NCI-H82 treated with DMSO at 0.1 percent for 48 hours (cell line): ENCODE measurements around the gene NEK5.

Experiments used
- DNase-seq: peaks from one replicate; lab custom pipeline; 2025; ENCODE audit not compliant: unreplicated experiment; lab: John Stamatoyannopoulos, UW

The NEK5 gene

DNA sequence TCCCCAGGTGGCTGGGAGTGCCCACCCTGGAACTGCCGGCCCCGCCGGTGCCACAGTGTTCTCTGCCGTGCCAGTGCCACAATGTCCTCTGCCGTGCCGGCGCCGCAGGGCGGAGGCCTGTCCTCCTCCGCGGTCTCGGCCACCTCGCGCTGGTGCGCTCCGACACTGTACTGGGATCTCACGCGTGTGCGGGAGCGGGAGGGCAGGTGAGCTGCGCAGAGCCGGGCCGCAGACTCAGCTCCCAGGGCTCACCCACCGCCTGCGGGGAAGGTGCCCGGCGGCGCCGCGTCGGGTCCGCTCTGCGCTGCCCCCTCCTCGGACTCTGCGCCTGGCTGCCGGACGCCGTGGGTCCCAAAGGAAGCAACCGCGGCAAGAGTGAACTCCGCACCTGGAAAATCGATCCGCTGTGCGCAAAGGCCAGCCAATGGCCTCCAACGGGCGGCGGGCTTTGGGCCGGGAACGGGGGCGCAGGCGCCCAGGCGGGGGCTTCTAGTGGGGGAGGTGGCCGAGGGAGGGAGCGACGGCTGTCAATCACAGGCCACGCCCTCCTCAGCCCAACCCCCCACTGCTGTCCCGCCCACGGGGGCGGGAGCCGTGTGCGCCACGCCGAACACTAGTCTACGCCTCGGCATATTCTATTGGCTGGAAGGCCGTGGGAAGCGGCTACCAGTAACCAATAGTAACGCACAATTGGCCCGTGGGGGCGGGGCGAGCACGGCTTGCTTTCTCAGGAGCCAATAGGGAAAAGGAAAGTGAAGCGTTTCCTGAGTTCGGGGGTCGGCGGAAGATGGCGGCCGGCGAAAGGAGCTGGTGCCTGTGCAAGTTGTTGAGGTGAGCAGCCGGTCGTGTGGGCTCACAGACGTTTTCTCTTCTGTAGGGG lies 117.0 kb downstream of the NEK5 start, which contains the start of gene ALG11:
Gene ALG11, plus strand, starts transcription at position 767 of the 880 bp plus-strand sequence. Its CDS starts 21 bp downstream, at position 788.
- DNase-seq, result peak; percentile 97

DNA sequence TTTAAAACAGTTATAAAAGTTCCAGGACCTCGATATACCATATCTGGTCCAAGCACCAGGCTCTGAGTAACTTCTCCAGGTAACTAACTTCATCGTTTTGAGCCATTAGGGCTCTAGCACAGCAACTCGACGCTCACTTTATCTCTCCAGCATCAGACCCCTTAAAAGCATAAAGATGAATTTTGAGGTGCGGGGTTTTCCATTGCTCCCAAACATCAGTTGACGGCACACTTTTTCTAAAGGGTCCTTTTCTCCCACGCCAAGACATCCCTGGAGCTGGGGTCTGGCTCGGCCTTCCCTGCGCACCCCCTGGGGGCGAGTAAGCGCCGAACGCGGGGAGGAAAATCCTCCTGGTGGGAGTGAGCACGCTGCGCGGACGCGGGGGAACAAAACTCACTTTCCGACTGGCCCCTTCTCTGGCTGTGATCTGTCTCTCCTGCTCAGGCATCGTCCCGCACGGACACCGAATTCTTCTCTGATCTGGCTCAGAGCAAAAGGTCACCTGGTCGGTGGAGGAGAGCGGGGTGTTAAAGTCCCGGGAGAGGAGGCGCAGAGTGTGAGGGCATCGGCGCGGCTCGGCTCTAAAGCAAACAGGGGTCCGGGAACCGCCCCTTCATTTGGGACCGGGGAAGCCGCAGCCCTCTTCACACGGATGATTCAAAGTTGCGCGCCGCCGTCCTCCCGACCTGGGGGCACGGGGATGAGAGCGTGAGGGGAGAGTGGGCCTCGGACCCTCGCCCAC lies 117.8 kb downstream of the NEK5 start, which contains the start of gene ATP7B:
Gene ATP7B, minus strand, starts transcription at position 561 of the 742 bp plus-strand sequence. Its CDS starts 113 bp downstream, at position 448.
- DNase-seq, result no peak

DNA sequence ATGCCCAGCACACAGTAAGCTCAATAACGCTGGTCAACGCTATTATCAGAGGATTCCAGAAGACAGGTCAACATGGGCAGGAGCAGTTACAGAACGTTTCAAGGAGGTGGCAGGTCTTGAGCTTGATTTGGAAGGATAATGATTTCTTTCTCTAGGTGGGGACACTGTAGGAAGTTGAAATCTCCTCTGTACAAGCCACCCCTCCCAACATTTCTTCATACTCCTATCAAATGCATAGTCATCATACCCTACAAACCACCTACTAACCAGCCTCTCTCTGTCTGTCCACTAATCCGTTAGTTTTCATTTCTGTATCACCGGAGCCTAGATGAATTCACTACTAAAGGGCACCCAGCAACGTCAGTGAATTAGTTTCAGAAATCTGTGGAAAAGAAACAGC lies 118.9 kb downstream of the NEK5 start:
- DNase-seq, result no peak

DNA sequence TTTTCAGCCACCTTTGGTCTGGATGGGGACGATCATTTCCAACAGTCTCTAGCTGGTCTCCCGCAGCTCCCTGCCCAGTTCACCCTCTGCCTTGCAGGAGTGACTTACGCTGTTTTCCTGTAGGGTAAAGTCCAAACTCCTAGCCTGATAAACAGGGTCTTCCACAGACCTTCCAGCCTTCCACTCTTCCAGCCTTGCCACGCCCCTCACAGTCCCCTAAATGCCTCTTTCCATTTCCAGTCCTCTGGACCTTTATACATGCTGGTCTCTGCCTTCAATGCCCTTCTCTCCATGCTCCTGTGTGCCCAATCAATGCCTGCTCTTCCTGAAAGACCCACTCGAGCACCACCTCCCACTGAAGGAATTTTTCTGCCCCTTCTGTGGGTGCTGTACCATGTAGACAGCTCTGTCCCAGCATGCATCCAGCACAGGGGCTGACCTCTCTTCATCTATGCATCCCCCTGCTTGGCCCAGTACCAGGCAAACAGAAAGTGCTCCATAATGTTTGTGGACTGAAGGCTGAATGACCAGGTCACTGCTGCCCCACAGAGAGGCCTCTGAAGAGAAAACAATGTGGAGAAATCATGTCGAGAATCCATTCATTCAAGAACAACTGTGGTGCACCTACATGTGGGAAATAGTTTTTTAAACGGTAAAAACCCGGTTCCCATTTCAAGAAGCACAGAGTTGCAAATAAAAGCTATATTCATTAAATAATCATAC lies 122.2 kb downstream of the NEK5 start:
- no peak for DNase-seq

DNA sequence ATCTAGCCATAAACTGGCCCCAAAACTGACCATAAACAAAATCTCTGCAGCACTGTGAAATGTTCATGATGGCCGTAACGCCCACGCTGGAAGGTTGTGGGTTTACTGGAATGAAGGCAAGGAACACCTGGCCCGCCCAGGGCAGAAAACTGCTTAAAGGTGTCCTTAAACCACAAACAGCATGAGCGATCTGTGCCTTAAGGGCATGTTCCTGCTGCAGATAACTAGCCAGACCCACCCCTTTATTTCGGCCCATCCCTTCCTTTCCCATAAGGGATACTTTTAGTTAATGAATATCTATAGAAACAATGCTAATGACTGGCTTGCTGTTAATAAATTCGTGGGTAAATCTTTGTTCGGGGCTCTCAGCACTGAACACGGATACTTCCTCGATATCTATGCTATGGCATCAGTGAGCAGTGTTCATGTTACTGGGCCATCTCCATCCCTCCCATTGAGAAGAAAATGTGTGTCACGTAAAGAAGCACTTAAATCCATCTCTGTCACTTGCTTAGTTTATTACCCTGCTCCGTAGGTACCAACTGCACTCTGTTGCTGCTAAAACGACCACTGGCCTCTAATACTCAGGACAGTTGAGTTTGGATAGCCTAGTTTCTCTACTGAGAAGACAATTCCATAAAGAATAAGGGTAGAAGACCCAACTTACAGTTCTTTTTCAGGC lies 122.9 kb downstream of the NEK5 start:
- DNase-seq, result no peak

DNA sequence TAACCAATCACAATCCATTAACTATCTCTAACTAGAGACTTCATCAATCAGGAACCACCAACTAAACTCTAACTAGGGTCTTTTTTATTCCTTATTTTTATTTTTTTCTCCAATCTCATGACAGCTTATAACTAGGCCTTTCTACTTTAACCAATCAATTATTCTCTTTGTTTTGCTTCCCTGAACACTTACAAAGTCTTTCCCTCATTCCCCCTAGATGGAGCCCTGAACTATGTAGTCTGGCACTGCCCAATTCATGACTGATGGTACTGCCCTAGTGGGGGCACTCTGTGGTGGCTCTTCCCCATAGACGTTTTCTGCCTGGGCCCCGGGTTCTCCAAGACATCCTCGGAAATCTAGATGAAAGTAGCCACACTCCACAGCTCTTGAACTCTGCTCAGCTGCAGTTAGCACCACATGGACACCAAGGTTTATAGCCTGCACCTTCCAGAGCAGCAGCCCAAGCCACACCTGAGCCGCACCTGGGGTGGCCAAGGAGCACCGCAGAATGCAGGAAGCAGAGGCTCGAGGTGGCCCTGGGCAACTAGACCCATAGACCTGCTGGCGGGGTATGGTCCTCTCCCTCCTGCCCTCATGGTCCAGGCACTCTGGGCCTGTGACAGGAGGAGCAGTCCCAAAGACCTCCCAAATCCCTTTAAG lies 124.2 kb downstream of the NEK5 start:
- DNase-seq, result no peak

DNA sequence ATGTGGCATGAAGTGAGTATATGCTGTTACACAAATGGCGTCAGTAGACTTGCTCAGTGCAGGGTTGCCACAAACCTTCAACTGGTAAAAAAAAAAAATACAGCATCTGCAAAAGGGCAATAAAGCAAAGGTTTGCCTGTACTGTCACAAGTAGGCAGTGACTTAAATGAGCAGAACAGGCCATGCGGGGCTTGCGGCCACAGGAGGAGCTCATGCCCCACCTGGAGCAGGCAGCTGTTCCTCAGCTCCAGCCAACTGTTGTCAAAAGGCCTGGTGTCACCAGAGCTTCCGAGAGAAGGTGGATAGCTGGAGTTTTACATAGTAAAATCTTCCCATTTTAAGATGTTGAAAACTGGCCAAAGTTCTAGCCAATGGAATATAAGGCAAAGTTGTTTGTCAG lies 125.3 kb downstream of the NEK5 start:
- no peak for DNase-seq

DNA sequence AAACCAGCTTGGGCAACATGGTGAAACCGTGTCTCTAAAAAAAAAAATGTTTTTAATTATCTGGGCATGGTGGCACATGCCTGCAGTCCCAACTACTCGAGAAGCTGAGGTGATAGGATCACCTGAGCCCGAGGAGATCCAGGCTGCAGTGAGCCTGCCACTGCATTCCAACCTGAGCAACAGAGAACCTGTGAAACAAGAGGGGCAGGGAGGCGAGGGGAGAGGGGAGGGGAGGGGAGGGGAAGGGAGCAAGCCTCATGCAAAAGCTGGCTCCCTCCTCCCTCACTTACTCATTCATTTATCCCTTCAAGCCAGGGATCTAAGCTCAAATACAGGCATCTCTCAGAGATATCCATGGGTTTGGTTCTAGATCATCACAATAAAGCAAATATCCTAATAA lies 126.5 kb downstream of the NEK5 start:
- DNase-seq, result no peak

DNA sequence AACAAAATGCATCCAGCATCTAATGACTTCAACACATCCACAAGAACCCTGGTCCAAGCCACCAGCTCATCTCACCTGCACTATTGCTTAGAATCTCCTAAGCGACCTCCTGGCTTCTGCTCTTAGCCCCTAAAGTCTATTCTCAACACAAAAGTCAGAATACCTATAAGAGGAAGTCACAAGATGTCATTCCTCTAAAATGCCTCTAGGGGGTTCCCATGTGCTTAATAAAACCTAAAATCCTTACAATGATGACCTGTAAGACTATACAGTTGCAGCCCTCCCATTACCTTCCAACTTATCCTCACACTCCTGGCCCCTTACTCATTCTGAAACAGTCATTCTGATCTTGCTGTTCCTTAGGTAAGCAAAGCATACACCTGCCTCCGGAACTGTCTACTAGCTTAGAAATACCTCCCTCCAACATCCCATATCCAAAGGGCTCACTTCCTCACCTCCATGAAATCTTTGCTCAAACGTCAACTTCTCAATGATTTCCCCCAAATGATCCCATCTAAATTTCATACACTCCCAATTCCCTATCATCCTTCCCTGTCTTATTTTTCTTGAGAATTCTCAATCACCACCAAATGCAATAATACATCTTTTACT lies 127.6 kb downstream of the NEK5 start:
- peak; percentile 77 for DNase-seq

DNA sequence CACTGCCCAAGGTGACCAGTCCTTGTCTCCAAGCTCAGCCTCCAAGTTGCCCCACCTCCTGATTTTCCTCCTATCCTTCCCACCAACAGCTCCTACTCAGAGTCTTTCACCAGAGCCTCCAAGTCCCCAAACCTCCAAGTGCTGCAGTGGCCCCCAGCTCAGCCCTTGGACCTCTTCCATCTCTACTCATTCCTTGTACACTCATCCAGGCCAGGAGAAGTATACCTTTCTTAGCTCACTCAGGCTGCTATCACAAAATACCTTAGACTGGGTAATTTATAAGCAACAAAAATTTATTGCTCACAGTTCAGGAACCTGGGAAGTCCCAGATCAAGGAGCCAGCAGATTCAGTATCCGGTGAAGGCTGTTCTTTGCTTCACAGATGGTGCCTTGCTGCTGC lies 129.0 kb downstream of the NEK5 start:
- DNase-seq, result no peak

DNA sequence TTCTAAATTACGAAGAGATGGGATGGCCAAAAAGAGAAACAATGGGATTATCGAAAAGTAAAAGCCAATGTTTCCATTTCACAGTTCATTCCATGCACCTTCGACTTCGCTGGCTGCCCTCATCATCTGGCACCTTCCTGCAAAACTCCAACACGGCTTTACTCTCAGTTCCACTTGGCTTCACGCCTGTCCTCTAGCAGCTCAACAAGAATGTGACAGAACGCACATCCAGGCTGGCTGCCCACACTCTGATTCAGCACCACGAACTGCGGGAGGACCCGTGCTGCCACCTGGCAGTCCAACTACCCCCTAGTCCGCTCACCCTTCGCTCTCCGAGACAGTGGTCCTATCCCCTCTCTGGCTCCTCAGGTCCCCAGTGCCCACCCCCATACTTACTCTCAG lies 129.4 kb downstream of the NEK5 start:
- DNase-seq, result no peak

DNA sequence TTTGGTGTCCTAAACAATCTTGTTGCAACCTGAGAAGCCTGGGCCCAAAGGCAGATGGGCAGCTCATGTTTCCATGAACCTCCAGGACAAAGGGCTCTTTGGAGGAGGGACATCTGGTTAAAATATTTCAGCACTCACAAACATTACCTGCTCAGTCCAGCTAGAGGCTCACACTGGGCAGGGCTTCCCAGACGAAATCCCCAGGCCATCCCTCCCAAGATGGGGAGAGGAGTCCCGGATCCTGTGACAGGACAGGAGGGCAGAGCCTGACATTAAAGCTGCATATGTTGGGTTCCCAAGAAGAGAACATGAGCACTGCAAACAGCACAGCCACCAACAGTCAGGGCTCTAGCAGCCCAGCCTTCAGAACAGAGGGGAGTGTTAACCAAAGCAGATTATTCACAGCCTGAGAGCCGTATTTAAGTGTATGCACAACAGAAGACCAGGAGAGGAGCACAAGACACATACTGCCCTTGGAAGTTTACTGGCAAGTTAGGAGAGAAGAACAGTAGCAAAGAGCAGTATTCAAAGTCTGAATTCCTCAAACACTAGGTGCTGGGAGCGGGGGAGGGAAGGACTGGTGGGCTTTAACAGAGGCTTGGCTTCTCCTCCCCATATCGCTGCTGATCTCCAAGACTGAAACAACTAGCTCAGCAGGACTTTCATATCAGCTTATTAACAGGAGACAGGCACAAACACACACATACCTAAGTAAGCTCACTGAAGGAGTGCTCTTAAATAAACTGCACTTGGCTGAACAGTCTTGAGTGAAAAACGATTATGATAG lies 130.0 kb downstream of the NEK5 start:
- DNase-seq, result peak; percentile 37

DNA sequence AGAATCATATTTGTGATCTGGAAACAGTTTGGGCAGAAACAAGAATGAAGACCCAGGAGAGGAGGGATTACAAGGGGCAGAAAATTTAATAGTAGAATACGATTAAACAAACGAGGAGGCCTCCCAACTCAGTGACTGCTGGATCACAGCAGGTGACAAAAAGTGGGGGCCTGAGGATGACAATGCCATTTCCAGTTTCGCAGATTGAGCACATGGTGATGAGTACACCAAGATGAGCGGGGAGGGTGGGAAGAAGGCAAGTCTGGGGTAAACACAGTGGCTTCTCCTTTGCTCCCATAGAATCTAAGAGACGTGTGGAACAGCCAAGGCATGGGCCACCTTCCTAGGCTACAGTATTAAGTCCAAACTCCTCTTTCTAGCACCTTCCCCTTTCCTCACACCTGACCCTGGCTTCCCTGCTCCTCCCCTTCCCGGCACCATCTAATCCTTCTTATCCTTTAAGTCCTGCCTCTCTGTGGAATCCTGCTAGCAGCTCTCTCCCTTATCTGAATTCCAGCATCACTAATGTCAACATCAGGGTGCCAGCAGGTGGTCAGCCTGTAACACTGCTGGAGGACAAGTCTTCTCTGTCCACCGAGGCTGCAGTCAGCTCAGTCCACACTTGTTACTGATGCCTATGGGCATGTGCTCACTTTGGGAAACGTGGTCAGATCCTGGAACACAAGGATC lies 131.1 kb downstream of the NEK5 start:
- peak; percentile 91 for DNase-seq

DNA sequence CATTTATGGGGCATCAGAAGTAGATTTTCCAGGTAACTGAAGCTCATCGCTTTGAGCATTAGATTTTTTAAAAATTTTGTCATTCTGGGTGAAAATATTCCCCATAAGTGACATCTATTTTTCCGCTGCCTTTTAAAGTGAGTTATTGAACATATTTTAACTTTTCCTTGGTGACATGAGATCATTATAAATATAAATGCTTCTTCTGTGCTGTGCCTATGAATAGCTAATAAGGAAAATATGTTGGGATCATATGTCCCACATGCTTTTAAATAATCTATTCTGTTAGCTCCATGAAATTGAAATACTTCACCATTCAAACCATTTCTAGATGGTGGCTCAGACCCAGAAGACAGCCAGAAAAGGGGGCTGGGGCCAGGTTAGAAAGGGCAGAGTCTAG lies 131.7 kb downstream of the NEK5 start:
- DNase-seq, result no peak

DNA sequence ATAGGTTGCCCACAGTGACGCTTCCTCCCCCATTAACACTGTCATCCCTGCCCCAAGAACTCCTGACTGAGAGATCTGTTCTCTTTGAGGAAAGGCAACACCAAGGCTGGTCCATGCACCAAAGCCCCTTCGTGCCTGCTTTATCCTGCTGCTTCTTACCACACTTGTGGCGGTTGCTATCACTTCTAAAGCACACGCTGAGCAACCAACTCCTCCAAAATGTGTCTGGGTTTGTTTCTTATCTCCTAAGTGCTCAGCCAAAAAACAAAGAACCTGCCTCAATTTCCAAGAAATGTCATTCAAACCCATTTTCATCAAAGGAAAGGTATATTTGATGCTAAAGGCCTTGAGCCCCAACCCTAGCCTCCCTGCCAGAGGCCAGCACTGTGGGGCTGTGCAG lies 132.2 kb downstream of the NEK5 start:
- no peak for DNase-seq

DNA sequence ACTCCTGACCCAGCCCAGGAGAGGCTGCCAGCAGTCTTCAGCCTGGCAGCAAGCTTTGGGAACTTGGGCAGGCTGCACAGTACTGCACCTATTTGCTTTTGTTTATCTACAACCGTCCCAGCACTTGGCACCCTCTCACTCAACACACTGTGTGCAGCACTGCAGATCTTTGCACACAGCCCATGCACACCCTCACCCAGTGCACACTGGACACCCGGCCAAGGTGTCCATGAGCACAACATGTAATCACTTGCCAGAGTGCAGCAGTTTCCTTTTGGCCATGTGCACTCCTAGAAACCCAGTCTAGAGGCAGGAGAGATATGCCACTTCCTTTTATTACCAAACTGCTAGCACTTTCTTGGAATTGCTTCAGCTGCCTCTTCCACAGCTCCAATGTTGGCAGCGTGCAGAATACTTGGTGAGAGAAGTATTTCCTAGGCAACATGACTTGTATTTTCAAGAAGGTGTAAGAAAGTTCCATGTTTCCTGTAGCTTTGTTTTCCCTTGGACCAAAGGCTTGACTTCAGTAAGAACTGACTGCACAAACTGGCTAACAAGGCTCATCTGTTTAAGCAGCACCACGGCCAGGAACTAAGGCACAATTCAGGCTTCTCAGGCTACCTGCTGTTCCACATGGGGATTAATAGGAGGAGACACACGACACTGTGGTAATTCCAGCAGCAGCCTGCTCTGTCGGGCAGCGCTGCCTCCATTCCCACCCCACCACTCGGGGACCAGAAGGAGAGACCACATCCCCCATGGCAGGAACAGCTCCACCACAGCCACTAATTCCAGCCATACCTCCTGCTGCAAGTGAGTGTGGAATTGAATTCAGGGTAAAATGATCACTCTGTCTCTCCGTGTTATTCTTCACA lies 133.0 kb downstream of the NEK5 start:
- DNase-seq, result peak; percentile 84

DNA sequence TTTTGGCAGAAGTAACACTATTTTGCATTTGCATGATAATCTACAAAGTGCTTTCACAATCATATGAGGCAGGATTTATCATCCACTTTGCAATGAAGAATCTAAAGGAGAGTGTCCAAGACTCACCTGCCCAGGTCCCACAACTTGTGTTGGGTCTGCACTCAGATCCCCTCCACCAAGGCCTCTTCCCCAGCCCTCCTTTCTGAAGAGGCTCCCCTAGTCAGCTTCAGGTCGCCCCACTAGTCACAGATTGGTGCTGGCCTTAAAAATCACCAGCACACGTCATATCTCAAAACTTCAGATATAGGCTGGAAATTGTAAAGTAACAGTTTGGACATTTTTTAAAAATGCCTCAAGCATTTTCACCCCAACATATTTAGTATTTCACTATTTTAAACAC lies 135.2 kb downstream of the NEK5 start:
- no peak for DNase-seq
